HL-60 (cell line): ENCODE measurements around the gene ASTN2.

Experiments
- DNase-seq, 2 experiments: peaks; one replicate each; pipeline ENCODE4 v3.0.0-alpha.2; 2010 to 2020; ENCODE audit warnings: low read depth in 1 of 2, low spot score in 1 of 2
- H3K27ac ChIP-seq: fragments of 250-450 bp; sonication (Bioruptor Pico); replicated peaks from 2 replicates; pipeline ENCODE4 v1.5.1; 2020; ENCODE audit warnings: mild to moderate bottlenecking, moderate library complexity
- H3K27me3 ChIP-seq: fragments of 250-450 bp; sonication (Bioruptor Pico); 2 replicates; pipeline ENCODE4 v1.5.1; 2021; ENCODE audit warnings: mild to moderate bottlenecking, moderate library complexity; ENCODE audit not compliant: insufficient read depth, poor library complexity, severe bottlenecking
- H3K4me3 ChIP-seq: replicated peaks from 2 replicates; pipeline ENCODE4 v1.5.1; 2011; ENCODE audit warnings: mild to moderate bottlenecking, control low read depth, low read length; ENCODE audit not compliant: insufficient read depth
- GABPA ChIP-seq: IDR thresholded peaks from 2 replicates; pipeline ENCODE4 v1.6.1; 2012; ENCODE audit warnings: low read depth
- POLR2AphosphoS5 ChIP-seq: IDR thresholded peaks from 2 replicates; pipeline ENCODE4 v1.6.1; 2012; ENCODE audit warnings: low read depth
- SPI1 ChIP-seq: IDR thresholded peaks from 2 replicates; pipeline ENCODE4 v1.6.1; 2012; ENCODE audit warnings: low read depth, mild to moderate bottlenecking, borderline replicate concordance
- TF ChIP-seq, protein P1 (sequence below): IDR thresholded peaks from one replicate; pipeline ENCODE4 v1.5.1; 2011; ENCODE audit warnings: low read length, control low read depth, inconsistent platforms; ENCODE audit not compliant: insufficient read depth
- TF ChIP-seq, protein P2 (sequence below): IDR thresholded peaks from 2 replicates; pipeline ENCODE4 v1.6.1; 2012; ENCODE audit warnings: low read depth; ENCODE audit not compliant: insufficient replicate concordance

The ASTN2 gene

GRCh38 chr9:116393198-116393597, 1021.7 kb downstream of the ASTN2 start:
- TF ChIP-seq SPI1 (no peak), POLR2AphosphoS5 (no peak), GABPA (no peak)
- TF ChIP-seq, protein P1, sequence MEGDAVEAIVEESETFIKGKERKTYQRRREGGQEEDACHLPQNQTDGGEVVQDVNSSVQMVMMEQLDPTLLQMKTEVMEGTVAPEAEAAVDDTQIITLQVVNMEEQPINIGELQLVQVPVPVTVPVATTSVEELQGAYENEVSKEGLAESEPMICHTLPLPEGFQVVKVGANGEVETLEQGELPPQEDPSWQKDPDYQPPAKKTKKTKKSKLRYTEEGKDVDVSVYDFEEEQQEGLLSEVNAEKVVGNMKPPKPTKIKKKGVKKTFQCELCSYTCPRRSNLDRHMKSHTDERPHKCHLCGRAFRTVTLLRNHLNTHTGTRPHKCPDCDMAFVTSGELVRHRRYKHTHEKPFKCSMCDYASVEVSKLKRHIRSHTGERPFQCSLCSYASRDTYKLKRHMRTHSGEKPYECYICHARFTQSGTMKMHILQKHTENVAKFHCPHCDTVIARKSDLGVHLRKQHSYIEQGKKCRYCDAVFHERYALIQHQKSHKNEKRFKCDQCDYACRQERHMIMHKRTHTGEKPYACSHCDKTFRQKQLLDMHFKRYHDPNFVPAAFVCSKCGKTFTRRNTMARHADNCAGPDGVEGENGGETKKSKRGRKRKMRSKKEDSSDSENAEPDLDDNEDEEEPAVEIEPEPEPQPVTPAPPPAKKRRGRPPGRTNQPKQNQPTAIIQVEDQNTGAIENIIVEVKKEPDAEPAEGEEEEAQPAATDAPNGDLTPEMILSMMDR = no peak
- TF ChIP-seq, protein P2, sequence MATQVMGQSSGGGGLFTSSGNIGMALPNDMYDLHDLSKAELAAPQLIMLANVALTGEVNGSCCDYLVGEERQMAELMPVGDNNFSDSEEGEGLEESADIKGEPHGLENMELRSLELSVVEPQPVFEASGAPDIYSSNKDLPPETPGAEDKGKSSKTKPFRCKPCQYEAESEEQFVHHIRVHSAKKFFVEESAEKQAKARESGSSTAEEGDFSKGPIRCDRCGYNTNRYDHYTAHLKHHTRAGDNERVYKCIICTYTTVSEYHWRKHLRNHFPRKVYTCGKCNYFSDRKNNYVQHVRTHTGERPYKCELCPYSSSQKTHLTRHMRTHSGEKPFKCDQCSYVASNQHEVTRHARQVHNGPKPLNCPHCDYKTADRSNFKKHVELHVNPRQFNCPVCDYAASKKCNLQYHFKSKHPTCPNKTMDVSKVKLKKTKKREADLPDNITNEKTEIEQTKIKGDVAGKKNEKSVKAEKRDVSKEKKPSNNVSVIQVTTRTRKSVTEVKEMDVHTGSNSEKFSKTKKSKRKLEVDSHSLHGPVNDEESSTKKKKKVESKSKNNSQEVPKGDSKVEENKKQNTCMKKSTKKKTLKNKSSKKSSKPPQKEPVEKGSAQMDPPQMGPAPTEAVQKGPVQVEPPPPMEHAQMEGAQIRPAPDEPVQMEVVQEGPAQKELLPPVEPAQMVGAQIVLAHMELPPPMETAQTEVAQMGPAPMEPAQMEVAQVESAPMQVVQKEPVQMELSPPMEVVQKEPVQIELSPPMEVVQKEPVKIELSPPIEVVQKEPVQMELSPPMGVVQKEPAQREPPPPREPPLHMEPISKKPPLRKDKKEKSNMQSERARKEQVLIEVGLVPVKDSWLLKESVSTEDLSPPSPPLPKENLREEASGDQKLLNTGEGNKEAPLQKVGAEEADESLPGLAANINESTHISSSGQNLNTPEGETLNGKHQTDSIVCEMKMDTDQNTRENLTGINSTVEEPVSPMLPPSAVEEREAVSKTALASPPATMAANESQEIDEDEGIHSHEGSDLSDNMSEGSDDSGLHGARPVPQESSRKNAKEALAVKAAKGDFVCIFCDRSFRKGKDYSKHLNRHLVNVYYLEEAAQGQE = no peak
- Histone ChIP-seq H3K27ac (no peak overlapping the region), H3K27me3 (no peaks in the 10 kb centered on the region), H3K4me3 (no peak overlapping the region)
- no peak for DNase-seq

GRCh38 chr9:116391306-116391900, 1023.5 kb downstream of the ASTN2 start:
- DNase-seq = no peak
- Histone ChIP-seq H3K4me3 (no peak overlapping the region), H3K27ac (no peak overlapping the region), H3K27me3 (no peaks in the 10 kb centered on the region)
- TF ChIP-seq GABPA (no peak), POLR2AphosphoS5 (no peak), SPI1 (no peak)
- TF ChIP-seq, protein P1 = no peak
- TF ChIP-seq, protein P2 = no peak

DNA sequence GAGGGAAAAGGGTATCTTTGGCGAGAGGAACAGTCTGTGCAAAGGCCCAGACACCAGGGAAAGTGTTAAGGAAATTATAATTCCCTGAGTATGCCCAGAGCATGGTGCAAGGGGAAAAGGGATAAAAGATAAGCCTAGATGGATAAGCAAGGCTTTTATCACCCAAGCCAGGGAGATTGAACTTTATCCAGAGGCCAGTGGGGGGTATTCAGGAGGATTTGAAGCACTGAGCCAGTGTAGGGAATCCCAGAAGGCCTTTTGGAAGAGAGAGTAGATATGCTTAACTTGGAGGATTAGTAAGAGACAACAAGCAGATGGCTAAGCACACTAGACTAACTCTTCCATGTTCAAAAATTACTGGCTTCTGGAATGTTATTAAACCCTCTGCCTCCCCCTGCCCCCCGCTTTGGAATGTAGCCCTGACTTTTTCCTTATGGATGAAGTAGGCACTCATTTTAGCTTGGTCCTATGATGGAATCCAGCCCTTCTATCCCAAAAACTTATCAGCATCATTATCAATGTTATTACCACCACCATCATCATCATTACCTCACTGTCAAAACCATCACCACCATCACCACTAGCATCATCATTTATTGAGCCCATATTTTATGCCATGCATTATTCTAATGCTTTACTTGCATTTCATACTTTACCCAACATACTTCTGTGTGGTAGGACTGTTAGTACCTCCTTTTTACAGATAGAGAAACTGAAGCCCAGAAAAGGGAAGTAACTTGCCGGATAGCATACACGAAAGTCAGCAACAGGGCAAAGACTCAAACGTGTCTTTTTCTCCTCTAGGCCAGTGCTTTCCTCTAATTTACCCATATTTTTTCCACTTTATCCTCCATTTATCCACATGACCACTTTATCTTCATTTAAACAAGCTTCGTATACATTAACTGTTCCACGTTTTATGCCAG, 1024.3 kb downstream of the ASTN2 start:
- H3K27ac ChIP-seq = no peak overlapping the region
- no peaks in the 10 kb centered on the region for H3K27me3 ChIP-seq
- TF ChIP-seq GABPA (no peak), POLR2AphosphoS5 (no peak), SPI1 (no peak)
- TF ChIP-seq, protein P2 = no peak
- TF ChIP-seq, protein P1 = no peak
- DNase-seq = no peak
- H3K4me3 ChIP-seq = no peak overlapping the region
